Left lung (tissue), 10 donors: ENCODE results near the gene ZNF117. TPM values are rescaled to one million over a fixed set of nuclear protein-coding genes. Genes with fewer than 3 reads are reported as not detected.

ENCODE experiments used
- ATAC-seq: fragments of 200-7000 bp; cut with Tn5 transposase; one replicate; pipeline ENCODE4 v1.9.1; 2020; ENCODE audit warnings: moderate library complexity
- DNase-seq, 4 donors: peaks; one replicate each; pipeline ENCODE4 v3.0.0-alpha.2; 2013 to 2020
- H3K27ac ChIP-seq, 2 donors: fragments of 200-600 bp; sonication (generic) in 1 of 2; one replicate each; pipeline versions ENCODE4 v1.5.0 to v1.8.0; 2020 to 2021
- H3K27me3 ChIP-seq, 2 donors: fragments of 200-600 bp; sonication (generic) in 1 of 2; one replicate each; pipeline versions ENCODE4 v1.5.0 to v1.8.0; 2020 to 2021
- H3K36me3 ChIP-seq, 2 donors: fragments of 200-600 bp; sonication (generic) in 1 of 2; one replicate each; pipeline versions ENCODE4 v1.5.0 to v1.8.0; 2020 to 2021
- H3K4me1 ChIP-seq, 2 donors: fragments of 200-600 bp; one replicate each; pipeline ENCODE4 v1.8.0; 2021
- H3K4me3 ChIP-seq, 2 donors: fragments of 200-600 bp; sonication (generic) in 1 of 2; one replicate each; pipeline versions ENCODE4 v1.5.0 to v1.8.0; 2020 to 2021; ENCODE audit warnings: mild to moderate bottlenecking in 1 of 2
- H3K9me3 ChIP-seq, 2 donors: fragments of 200-600 bp; sonication (generic) in 1 of 2; one replicate each; pipeline versions ENCODE4 v1.5.0 to v1.8.0; 2020 to 2021
- intact Hi-C, 2 donors: fragments of 100-400 bp; cut with DNase I; formaldehyde crosslinking; loops; one replicate each; pipeline versions ENCODE4 v1.11.2 to v1.14.2; 2022
- polyA plus RNA-seq, 6 donors: library from polyadenylated mRNA; unstranded; fragments of 120-200 nt; gene quantifications; one replicate each; pipeline ENCODE4 v1.2.1, GENCODE V29; 2013; ENCODE audit not compliant: insufficient read length in 6 of 6
- total RNA-seq, 2 donors: library from RNA; stranded (reverse); fragmentation: NEBNext Ultra II Directional; extraction: Animal tissue kit (Norgen Biotek cat#: 25700); gene quantifications; one replicate each; pipeline ENCODE4 v1.2.1, GENCODE V29; 2021
- TF ChIP-seq, protein P1 (sequence below), 2 donors: fragments of 200-600 bp; sonication (generic) in 1 of 2; IDR thresholded peaks; one replicate each; pipeline versions ENCODE4 v1.5.0 to v1.8.0; 2021; ENCODE audit warnings: antibody characterized with exemption in 2 of 2
- donor health status: DM: no; HTN: yes; CAD: no.
- donor health status: DM: no; HTN: no; CAD: no.

Gene ZNF117
- total and polyA plus RNA-seq, 8 donors = 13.3 to 78.6 (median 62.6) TPM

DNA sequence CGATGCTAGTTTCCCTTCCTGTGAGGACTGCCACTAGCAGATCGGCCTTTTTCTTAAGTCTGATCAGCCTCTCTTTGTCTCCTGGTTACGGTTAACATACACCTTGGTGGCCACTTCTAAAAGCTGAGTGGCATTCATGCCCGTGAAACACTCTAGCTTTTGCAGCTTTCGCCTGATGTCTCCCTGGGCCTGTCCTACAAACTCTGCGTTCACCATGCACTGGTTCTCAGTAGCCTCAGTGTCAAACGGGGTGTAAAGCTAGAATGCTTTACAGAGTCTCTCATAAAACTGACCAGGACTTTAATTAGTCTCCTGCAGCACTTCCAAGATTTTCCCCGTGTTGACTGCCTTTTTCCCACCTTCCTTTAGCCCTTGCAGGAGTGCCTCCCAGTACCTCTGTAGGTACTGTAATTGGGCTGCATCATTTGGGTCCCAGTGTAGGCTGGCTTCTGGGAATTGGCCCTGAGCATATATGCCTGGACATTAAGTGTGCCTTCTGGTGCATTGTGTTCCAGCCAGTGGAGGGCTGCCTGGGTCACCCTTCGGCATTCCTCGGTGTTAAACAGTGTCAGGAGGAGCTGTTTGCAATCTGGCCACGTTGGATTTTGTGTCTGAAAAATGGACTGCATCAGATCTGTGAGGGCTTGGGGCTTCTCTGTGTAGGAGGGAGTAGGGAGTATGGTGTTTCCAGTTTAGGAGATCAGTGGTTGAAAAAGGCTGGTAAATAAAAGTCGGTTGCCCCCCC, 6.5 kb upstream of the ZNF117 start:
- intact Hi-C loops = no loop called here
- peak overlapping the region in 1 of 2 donors; percentile 89 for H3K27ac ChIP-seq
- H3K4me3 ChIP-seq = no peak overlapping the region

DNA sequence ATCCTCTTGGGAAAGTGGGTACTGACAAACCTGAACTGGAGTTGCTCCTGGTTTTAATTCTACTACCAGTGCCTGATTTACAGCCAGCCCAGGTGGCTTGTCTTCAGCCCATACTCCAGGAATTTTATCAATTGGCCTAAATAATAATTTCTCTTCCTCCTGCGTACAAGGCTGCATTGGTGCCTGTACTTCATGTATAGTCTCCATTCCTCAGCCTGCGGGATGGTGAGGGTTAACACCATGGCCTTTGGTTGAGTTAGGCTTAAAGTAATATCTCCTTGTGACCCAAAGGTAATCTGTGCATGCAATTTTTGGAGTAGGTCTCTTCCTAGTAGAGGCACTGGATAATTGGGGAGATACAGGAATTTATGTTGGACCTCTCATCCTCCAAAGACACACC, 5.5 kb upstream of the ZNF117 start:
- Histone ChIP-seq H3K9me3 (peaks cover 3 to 77% of the 10 kb centered on the region in 2 donors), H3K4me3 (no peak overlapping the region), H3K27me3 (no peaks in the 10 kb centered on the region), H3K4me1 (peaks cover 0 to 34% of the 10 kb centered on the region in 2 donors), H3K36me3 (peaks cover 0 to 34% of the 10 kb centered on the region in 2 donors), H3K27ac (no peak overlapping the region)
- DNase-seq (no peak), ATAC-seq (no peak)
- TF ChIP-seq, protein P1, sequence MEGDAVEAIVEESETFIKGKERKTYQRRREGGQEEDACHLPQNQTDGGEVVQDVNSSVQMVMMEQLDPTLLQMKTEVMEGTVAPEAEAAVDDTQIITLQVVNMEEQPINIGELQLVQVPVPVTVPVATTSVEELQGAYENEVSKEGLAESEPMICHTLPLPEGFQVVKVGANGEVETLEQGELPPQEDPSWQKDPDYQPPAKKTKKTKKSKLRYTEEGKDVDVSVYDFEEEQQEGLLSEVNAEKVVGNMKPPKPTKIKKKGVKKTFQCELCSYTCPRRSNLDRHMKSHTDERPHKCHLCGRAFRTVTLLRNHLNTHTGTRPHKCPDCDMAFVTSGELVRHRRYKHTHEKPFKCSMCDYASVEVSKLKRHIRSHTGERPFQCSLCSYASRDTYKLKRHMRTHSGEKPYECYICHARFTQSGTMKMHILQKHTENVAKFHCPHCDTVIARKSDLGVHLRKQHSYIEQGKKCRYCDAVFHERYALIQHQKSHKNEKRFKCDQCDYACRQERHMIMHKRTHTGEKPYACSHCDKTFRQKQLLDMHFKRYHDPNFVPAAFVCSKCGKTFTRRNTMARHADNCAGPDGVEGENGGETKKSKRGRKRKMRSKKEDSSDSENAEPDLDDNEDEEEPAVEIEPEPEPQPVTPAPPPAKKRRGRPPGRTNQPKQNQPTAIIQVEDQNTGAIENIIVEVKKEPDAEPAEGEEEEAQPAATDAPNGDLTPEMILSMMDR (IDR thresholded peaks at IDR 0.05) = no peak
- intact Hi-C loops = no loop called here

More for the DNA sequence above, 6.5 kb upstream of the ZNF117 start:
- H3K9me3 ChIP-seq = peaks cover 3 to 74% of the 10 kb centered on the region in 2 donors
- no peaks in the 10 kb centered on the region for H3K27me3 ChIP-seq
- TF ChIP-seq, protein P1 (IDR thresholded peaks at IDR 0.05) = no peak
- peaks cover 0 to 26% of the 10 kb centered on the region in 2 donors for H3K36me3 ChIP-seq
- ATAC-seq = no peak
- H3K4me1 ChIP-seq = peaks cover 0 to 41% of the 10 kb centered on the region in 2 donors
- DNase-seq = no peak

- no peak overlapping the region for H3K27ac ChIP-seq
- H3K9me3 ChIP-seq = peaks cover 3 to 86% of the 10 kb centered on the region in 2 donors
- H3K27me3 ChIP-seq = no peaks in the 10 kb centered on the region
- intact Hi-C loops = no loop called here
- H3K36me3 ChIP-seq = peaks cover 0 to 45% of the 10 kb centered on the region in 2 donors
- DNase-seq (no peak), ATAC-seq (no peak)
- H3K4me1 ChIP-seq = peaks cover 0 to 15% of the 10 kb centered on the region in 2 donors
- H3K4me3 ChIP-seq = no peak overlapping the region
- TF ChIP-seq, protein P1 (IDR thresholded peaks at IDR 0.05) = no peak
Observed at GRCh38 chr7:64993901-64994300, 3.1 kb upstream of the ZNF117 start.

DNA sequence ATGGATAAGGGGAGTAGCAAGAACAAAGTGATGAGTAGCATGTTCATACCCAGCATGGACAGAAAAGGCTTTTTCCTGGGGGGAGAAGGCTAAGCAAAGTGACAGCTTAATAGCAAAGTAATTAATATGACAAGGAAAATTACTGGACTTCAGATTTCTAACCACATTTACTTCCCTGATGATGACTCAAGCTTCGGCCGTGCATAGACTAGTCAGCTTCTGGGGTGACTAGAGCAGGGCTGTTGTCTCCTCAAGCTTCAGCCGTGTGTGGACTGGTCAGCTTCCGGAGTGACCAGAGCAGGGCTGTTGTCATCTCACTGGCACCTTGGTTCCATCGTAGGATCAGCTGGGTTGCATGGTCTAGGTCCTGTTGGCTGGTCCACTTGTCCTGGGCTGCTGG, 2.1 kb upstream of the ZNF117 start:
- Histone ChIP-seq H3K27ac (no peak overlapping the region), H3K27me3 (no peaks in the 10 kb centered on the region), H3K4me3 (no peak overlapping the region), H3K9me3 (peaks cover 3 to 93% of the 10 kb centered on the region in 2 donors), H3K4me1 (peaks cover 0 to 9% of the 10 kb centered on the region in 2 donors), H3K36me3 (peaks cover 0 to 41% of the 10 kb centered on the region in 2 donors)
- TF ChIP-seq, protein P1 (IDR thresholded peaks at IDR 0.05) = no peak
- DNase-seq = no peak
- intact Hi-C loops = no loop called here
- ATAC-seq = no peak

DNA sequence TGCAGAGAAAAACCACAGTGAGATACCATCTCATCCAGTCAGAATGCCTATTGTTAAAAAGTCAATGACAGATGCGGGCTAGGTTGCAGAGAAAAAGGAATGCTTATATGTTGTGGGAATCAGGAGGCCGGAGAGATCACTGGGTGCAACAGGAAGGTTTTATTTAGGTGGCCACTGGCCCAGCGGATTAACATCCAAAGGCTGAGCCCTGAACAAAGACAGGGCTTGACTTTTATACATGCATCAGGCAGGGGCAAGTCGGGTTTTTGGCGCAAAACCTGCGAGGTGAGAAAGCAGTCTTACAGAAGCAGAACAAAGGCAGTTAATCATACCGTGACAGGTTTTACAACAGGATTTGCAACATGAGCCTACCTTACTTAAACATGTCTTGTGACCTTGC, 620 bp downstream of the ZNF117 start:
- no peak for ATAC-seq
- intact Hi-C loops = no loop called here
- Histone ChIP-seq H3K4me1 (no peaks in the 10 kb centered on the region), H3K27ac (no peak overlapping the region), H3K4me3 (no peak overlapping the region), H3K36me3 (peaks cover 0 to 63% of the 10 kb centered on the region in 2 donors), H3K27me3 (no peaks in the 10 kb centered on the region), H3K9me3 (peaks cover 3 to 93% of the 10 kb centered on the region in 2 donors)
- TF ChIP-seq, protein P1 (IDR thresholded peaks at IDR 0.05) = no peak
- no peak for DNase-seq
